ENCODE results near the gene RPL19.

DNA sequence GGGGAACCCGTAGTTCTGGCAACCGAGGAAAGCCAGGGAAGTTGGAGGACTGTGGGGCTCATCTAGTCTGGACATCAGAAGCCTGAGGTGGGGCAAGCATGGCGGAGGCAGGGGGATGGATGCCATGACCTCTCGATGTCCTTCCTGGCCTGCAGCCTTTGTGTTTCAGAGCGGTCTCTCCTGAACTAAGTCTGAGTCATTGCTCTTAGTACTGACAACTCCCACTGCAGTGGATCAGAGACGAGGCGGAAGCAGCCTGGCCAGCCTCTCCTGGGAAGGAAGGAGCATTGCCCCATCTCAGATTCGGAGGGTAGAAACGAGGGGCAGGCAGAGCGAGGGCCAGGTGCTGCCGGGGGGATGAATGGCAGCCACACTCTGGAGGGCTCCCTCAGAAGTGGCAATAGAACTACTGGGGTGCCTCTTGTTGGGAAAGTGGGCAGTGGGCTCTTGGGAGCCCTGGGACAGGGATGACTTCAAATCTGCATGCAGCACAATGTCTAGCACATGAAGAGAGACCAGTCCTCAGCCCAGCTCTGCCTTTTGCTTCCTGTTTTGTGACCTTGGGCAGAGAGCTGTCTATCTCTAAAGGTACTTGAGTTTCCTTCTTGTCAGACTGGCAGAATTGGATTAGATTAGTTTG lies 29.3 kb downstream of the RPL19 start:
- TF ChIP-seq, protein P1, sequence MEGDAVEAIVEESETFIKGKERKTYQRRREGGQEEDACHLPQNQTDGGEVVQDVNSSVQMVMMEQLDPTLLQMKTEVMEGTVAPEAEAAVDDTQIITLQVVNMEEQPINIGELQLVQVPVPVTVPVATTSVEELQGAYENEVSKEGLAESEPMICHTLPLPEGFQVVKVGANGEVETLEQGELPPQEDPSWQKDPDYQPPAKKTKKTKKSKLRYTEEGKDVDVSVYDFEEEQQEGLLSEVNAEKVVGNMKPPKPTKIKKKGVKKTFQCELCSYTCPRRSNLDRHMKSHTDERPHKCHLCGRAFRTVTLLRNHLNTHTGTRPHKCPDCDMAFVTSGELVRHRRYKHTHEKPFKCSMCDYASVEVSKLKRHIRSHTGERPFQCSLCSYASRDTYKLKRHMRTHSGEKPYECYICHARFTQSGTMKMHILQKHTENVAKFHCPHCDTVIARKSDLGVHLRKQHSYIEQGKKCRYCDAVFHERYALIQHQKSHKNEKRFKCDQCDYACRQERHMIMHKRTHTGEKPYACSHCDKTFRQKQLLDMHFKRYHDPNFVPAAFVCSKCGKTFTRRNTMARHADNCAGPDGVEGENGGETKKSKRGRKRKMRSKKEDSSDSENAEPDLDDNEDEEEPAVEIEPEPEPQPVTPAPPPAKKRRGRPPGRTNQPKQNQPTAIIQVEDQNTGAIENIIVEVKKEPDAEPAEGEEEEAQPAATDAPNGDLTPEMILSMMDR (IDR thresholded peaks at IDR 0.05): no peak
- no peak for TF ChIP-seq POLR2A (IDR thresholded peaks at IDR 0.05)

Measured in body of pancreas (tissue), 4 donors.